ACC112 (cell line): ENCODE measurements around the gene AFTPH.

ENCODE experiments used
- H2AFZ ChIP-seq: fragments of 200-600 bp; sonication (generic); one replicate; pipeline ENCODE4 v1.6.0; 2017; ENCODE audit warnings: antibody characterized with exemption, low read length; ENCODE audit not compliant: unreplicated experiment
- H3K27ac ChIP-seq: fragments of 200-600 bp; sonication (generic); 2 replicates; pipeline ENCODE4 v1.5.1; 2014; ENCODE audit warnings: low read depth, mild to moderate bottlenecking, antibody characterized with exemption, low read length, moderate library complexity
- H3K27me3 ChIP-seq: fragments of 200-600 bp; sonication (generic); 2 replicates; pipeline ENCODE4 v1.6.1; 2014; ENCODE audit warnings: mild to moderate bottlenecking, antibody characterized with exemption, low read length, moderate library complexity, mixed read lengths; ENCODE audit not compliant: insufficient read depth
- H3K36me3 ChIP-seq: fragments of 200-600 bp; sonication (generic); 2 replicates; pipeline ENCODE4 v1.6.1; 2016; ENCODE audit warnings: mild to moderate bottlenecking, antibody characterized with exemption, low read length, moderate library complexity, mixed read lengths; ENCODE audit not compliant: insufficient read depth
- H3K4me1 ChIP-seq: fragments of 200-600 bp; sonication (generic); one replicate; pipeline ENCODE4 v1.6.1; 2016; ENCODE audit warnings: low read length, mixed read lengths; ENCODE audit not compliant: insufficient read depth, unreplicated experiment, control insufficient read depth
- H3K4me3 ChIP-seq: fragments of 200-600 bp; sonication (generic); 2 replicates; pipeline ENCODE4 v1.5.1; 2014; ENCODE audit warnings: mild to moderate bottlenecking, low read depth, low read length
- H3K79me2 ChIP-seq: fragments of 200-600 bp; sonication (generic); one replicate; pipeline ENCODE4 v1.6.0; 2016; ENCODE audit warnings: low read length; ENCODE audit not compliant: control insufficient read depth, unreplicated experiment, insufficient read depth

AFTPH gene

GRCh38 chr2:64482765-64483504 is 41.2 kb upstream of the AFTPH start:
- H3K27ac ChIP-seq = no peak overlapping the region
- H3K4me1 ChIP-seq = no peaks in the 10 kb centered on the region
- no peaks in the 10 kb centered on the region for H3K79me2 ChIP-seq
- no peaks in the 10 kb centered on the region for H3K36me3 ChIP-seq
- H3K27me3 ChIP-seq = peaks cover 18% of the 10 kb centered on the region
- no peak overlapping the region for H2AFZ ChIP-seq
- H3K4me3 ChIP-seq = no peak overlapping the region

GRCh38 chr2:64485331-64485730 is 38.8 kb upstream of the AFTPH start:
- Histone ChIP-seq H2AFZ (no peak overlapping the region), H3K27ac (no peak overlapping the region), H3K79me2 (no peaks in the 10 kb centered on the region), H3K27me3 (peaks cover 18% of the 10 kb centered on the region), H3K4me1 (peaks cover 3% of the 10 kb centered on the region), H3K36me3 (no peaks in the 10 kb centered on the region), H3K4me3 (no peak overlapping the region)

GRCh38 chr2:64485961-64486360 is 38.2 kb upstream of the AFTPH start:
- Histone ChIP-seq H3K4me3 (no peak overlapping the region), H3K79me2 (no peaks in the 10 kb centered on the region), H3K36me3 (no peaks in the 10 kb centered on the region), H3K4me1 (peaks cover 3% of the 10 kb centered on the region), H3K27me3 (peaks cover 18% of the 10 kb centered on the region), H2AFZ (no peak overlapping the region), H3K27ac (no peak overlapping the region)

- peaks cover 9% of the 10 kb centered on the region for H3K4me1 ChIP-seq
Observed at GRCh38 chr2:64487256-64488049, 36.7 kb upstream of the AFTPH start.

GRCh38 chr2:64488050-64488974 is 35.8 kb upstream of the AFTPH start:
- H3K27me3 ChIP-seq = peaks cover 18% of the 10 kb centered on the region
- no peak overlapping the region for H3K27ac ChIP-seq
- no peaks in the 10 kb centered on the region for H3K36me3 ChIP-seq
- H3K79me2 ChIP-seq = no peaks in the 10 kb centered on the region
- H2AFZ ChIP-seq = peak overlapping the region; percentile 49
- no peak overlapping the region for H3K4me3 ChIP-seq
- peaks cover 9% of the 10 kb centered on the region for H3K4me1 ChIP-seq

More at GRCh38 chr2:64487256-64488049, 36.7 kb upstream of the AFTPH start:
- H3K36me3 ChIP-seq = no peaks in the 10 kb centered on the region
- no peaks in the 10 kb centered on the region for H3K79me2 ChIP-seq
- H2AFZ ChIP-seq = no peak overlapping the region
- no peak overlapping the region for H3K27ac ChIP-seq
- H3K27me3 ChIP-seq = peaks cover 18% of the 10 kb centered on the region
- H3K4me3 ChIP-seq = no peak overlapping the region

GRCh38 chr2:64489081-64489751 is 34.9 kb upstream of the AFTPH start:
- Histone ChIP-seq H2AFZ (no peak overlapping the region), H3K27ac (no peak overlapping the region), H3K4me3 (no peak overlapping the region), H3K79me2 (no peaks in the 10 kb centered on the region), H3K27me3 (peaks cover 18% of the 10 kb centered on the region), H3K4me1 (peaks cover 9% of the 10 kb centered on the region), H3K36me3 (no peaks in the 10 kb centered on the region)

GRCh38 chr2:64491426-64491825 is 32.7 kb upstream of the AFTPH start:
- peaks cover 9% of the 10 kb centered on the region for H3K4me1 ChIP-seq
- H3K36me3 ChIP-seq = no peaks in the 10 kb centered on the region
- H3K79me2 ChIP-seq = no peaks in the 10 kb centered on the region
- H2AFZ ChIP-seq = peak overlapping the region; percentile 4
- H3K4me3 ChIP-seq = no peak overlapping the region
- H3K27ac ChIP-seq = no peak overlapping the region
- H3K27me3 ChIP-seq = peaks cover 6% of the 10 kb centered on the region

- Histone ChIP-seq H3K27me3 (peaks cover 9% of the 10 kb centered on the region), H3K4me3 (no peak overlapping the region), H2AFZ (no peak overlapping the region), H3K4me1 (peaks cover 9% of the 10 kb centered on the region), H3K27ac (no peak overlapping the region), H3K79me2 (no peaks in the 10 kb centered on the region), H3K36me3 (no peaks in the 10 kb centered on the region)
Observed at GRCh38 chr2:64492272-64492671, 31.9 kb upstream of the AFTPH start.

GRCh38 chr2:64492821-64493220 is 31.3 kb upstream of the AFTPH start:
- Histone ChIP-seq H3K27ac (no peak overlapping the region), H3K4me1 (peaks cover 9% of the 10 kb centered on the region), H3K36me3 (no peaks in the 10 kb centered on the region), H3K27me3 (peaks cover 14% of the 10 kb centered on the region), H3K79me2 (no peaks in the 10 kb centered on the region), H2AFZ (no peak overlapping the region), H3K4me3 (no peak overlapping the region)

- Histone ChIP-seq H3K4me3 (no peak overlapping the region), H3K79me2 (no peaks in the 10 kb centered on the region), H3K27me3 (peaks cover 24% of the 10 kb centered on the region), H2AFZ (no peak overlapping the region), H3K27ac (no peak overlapping the region), H3K36me3 (no peaks in the 10 kb centered on the region), H3K4me1 (peaks cover 6% of the 10 kb centered on the region)
Observed at GRCh38 chr2:64493788-64494187, 30.3 kb upstream of the AFTPH start.
